Fibroblast of upper back skin (primary cell): ENCODE data around the gene MAGEA3.

Experiments used
- DNase-seq: peaks from one replicate; pipeline ENCODE4 v3.0.0-alpha.2; 2013

Gene MAGEA3

DNA sequence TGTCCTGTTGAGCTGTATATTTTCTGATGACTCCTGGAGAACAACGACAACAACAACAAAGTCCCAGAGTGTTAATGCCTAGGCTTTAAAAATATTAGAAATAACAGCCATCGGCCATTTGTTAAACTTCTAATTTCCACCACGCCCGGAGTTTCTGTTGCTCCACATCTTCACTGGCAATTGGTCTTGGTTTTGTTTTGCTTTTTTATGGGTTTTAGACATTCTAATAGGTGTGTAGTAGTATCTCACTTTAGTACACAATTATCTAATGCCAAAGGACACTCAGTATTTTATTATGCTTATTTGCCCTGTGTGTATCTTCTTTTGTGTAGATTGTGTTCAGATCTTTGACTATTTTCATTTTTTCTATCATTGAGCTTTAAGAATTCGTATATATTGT, 40.0 kb downstream of the MAGEA3 start:
- DNase-seq = no peak
